A549 (cell line): ENCODE data around the gene NPTXR. TPM values are rescaled to one million over a fixed set of nuclear protein-coding genes. Genes with fewer than 3 reads are reported as not detected.

Source experiments
- ATAC-seq, 2 experiments: fragments of 200-7000 bp in 1 of 2; fragments of >200 bp in 1 of 2; cut with Nextera tagmentation in 1 of 2; cut with Tn5 transposase in 1 of 2; 3 replicates each; pipeline versions ENCODE4 v1.8.0 to v1.9.1; 2018 to 2020; ENCODE audit warnings: mild to moderate bottlenecking in 1 of 2, moderate library complexity in 1 of 2
- CTCF ChIA-PET: fragments of 300-600 bp; sonication (Branson Sonifier 250); formaldehyde crosslinking; extraction: SDS; loops from one replicate; lab custom pipeline; 2021; ENCODE audit warnings: antibody characterized with exemption, inconsistent platforms; lab: Yijun Ruan, JAX
- POLR2A ChIA-PET: fragments of 350-600 bp; formaldehyde crosslinking; extraction: SDS; loops from one replicate; lab custom pipeline; 2021; ENCODE audit warnings: antibody characterized with exemption, inconsistent platforms; lab: Yijun Ruan, JAX
- DNase-seq, 2 experiments: peaks; one replicate each; pipeline versions ENCODE4 v3.0.0 to v3.0.0-alpha.2; 2011 to 2016; ENCODE audit warnings: low read depth in 1 of 2, low spot score in 1 of 2
- FAIRE-seq: peaks from 2 replicates; lab custom pipeline; 2011; peaks lifted over from hg19 to GRCh38; lab: Jason Lieb, UNC
- H3K27ac ChIP-seq, 2 experiments: fragments of >200 bp; sonication (Bioruptor Twin); formaldehyde crosslinking; 3 replicates each; pipeline ENCODE4 v1.5.1; 2016 to 2017
- H3K4me1 ChIP-seq: fragments of >200 bp; sonication (Bioruptor Twin); formaldehyde crosslinking; 3 replicates; pipeline ENCODE4 v1.6.1; 2016
- H3K4me2 ChIP-seq: fragments of >200 bp; sonication (Bioruptor Twin); formaldehyde crosslinking; 3 replicates; pipeline ENCODE4 v1.6.1; 2016
- H3K4me3 ChIP-seq: fragments of >200 bp; sonication (Bioruptor Twin); formaldehyde crosslinking; 3 replicates; pipeline ENCODE4 v1.5.1; 2016
- H3K9me3 ChIP-seq: fragments of >200 bp; sonication (Bioruptor Twin); formaldehyde crosslinking; 3 replicates; pipeline ENCODE4 v1.6.1; 2016
- BCL3 ChIP-seq: fragments of >200 bp; sonication (Bioruptor Twin); formaldehyde crosslinking; IDR thresholded peaks from 3 replicates; pipeline ENCODE4 v1.6.1; 2016
- CBX8 ChIP-seq: fragments of 200-600 bp; sonication (generic); IDR thresholded peaks from 2 replicates; pipeline ENCODE4 v1.6.1; 2016
- CHD2 ChIP-seq: fragments of 150-350 bp; IDR thresholded peaks from 2 replicates; pipeline ENCODE4 v1.6.1; 2014; ENCODE audit warnings: low read length; ENCODE audit not compliant: partially characterized antibody
- FOSL2 ChIP-seq, 2 experiments: fragments of 450-650 bp in 1 of 2; fragments of >200 bp in 1 of 2; sonication (Bioruptor Twin) in 1 of 2; formaldehyde crosslinking; IDR thresholded peaks; 2 replicates each; pipeline versions ENCODE4 v1.5.0 to v1.6.1; 2016 to 2020; ENCODE audit warnings: mild to moderate bottlenecking in 1 of 2, moderate library complexity in 1 of 2
- HOXA7 ChIP-seq: fragments of 250-450 bp; sonication (Bioruptor Pico); IDR thresholded peaks from 2 replicates; pipeline ENCODE4 v1.5.0; 2020; ENCODE audit warnings: mild to moderate bottlenecking, moderate library complexity
- HOXB13 ChIP-seq: fragments of 250-450 bp; sonication (Bioruptor Pico); IDR thresholded peaks from 2 replicates; pipeline ENCODE4 v1.5.0; 2020; ENCODE audit warnings: low read depth, mild to moderate bottlenecking, moderate library complexity
- HOXB5 ChIP-seq: fragments of 250-450 bp; sonication (Bioruptor Pico); IDR thresholded peaks from 2 replicates; pipeline ENCODE4 v1.5.0; 2020; ENCODE audit warnings: mild to moderate bottlenecking, moderate library complexity
- JUNB ChIP-seq: fragments of >200 bp; sonication (Bioruptor Twin); formaldehyde crosslinking; IDR thresholded peaks from 2 replicates; pipeline ENCODE4 v1.6.1; 2016
- KDM5A ChIP-seq: fragments of 200-600 bp; sonication (generic); IDR thresholded peaks from 2 replicates; pipeline ENCODE4 v1.6.1; 2016; ENCODE audit warnings: antibody characterized with exemption, mild to moderate bottlenecking
- PBX3 ChIP-seq: IDR thresholded peaks from 2 replicates; pipeline ENCODE4 v1.6.1; 2012
- PHF8 ChIP-seq: fragments of 200-600 bp; sonication (generic); IDR thresholded peaks from 2 replicates; pipeline ENCODE4 v1.6.1; 2016; ENCODE audit warnings: low read depth, mild to moderate bottlenecking, antibody characterized with exemption, moderate library complexity, borderline replicate concordance
- RARB ChIP-seq: fragments of 250-450 bp; sonication (Bioruptor Pico); IDR thresholded peaks from 2 replicates; pipeline ENCODE4 v1.8.0; 2021; ENCODE audit warnings: mild to moderate bottlenecking, moderate library complexity
- REST ChIP-seq: fragments of 200-600 bp; sonication (generic); IDR thresholded peaks from 2 replicates; pipeline ENCODE4 v1.6.1; 2016; ENCODE audit warnings: antibody characterized with exemption, mild to moderate bottlenecking, moderate library complexity
- RNF2 ChIP-seq: fragments of 200-600 bp; sonication (generic); IDR thresholded peaks from 2 replicates; pipeline ENCODE4 v1.6.1; 2016; ENCODE audit warnings: low read depth, mild to moderate bottlenecking, antibody characterized with exemption, moderate library complexity, borderline replicate concordance
- TFCP2L1 ChIP-seq: fragments of 250-450 bp; sonication (Bioruptor Pico); IDR thresholded peaks from 2 replicates; pipeline ENCODE4 v1.5.0; 2021; ENCODE audit warnings: mild to moderate bottlenecking
- ZFP36 ChIP-seq: fragments of 450-650 bp; IDR thresholded peaks from 2 replicates; pipeline ENCODE4 v1.6.1; 2014; ENCODE audit warnings: borderline replicate concordance; ENCODE audit not compliant: partially characterized antibody
- ZNF302 ChIP-seq: fragments of 250-450 bp; sonication (Bioruptor Pico); IDR thresholded peaks from 2 replicates; pipeline ENCODE4 v1.9.0; 2021; ENCODE audit warnings: inconsistent platforms, mild to moderate bottlenecking, moderate library complexity
- WGBS: methylation state at CpG from one replicate; pipeline ENCODE4 v1.1.6; 2017; ENCODE audit errors: missing lambda C conversion rate; 5-methylcytosine and 5-hydroxymethylcytosine counted together
- polyA plus RNA-seq, 4 experiments: library from polyadenylated mRNA; depleted of rRNA in 3 of 4; stranded (reverse); fragments of >200 nt; fragmentation: RNase III in 1 of 4; extraction: RNeasy Plus Mini Kit Qiagen cat#74134 plus additional on column Dnase treatment in 1 of 4; gene quantifications; 2 replicates in 3 of 4; 3 replicates in 1 of 4; pipeline ENCODE4 v1.2.3, GENCODE V29; 2011 to 2017
- TF ChIP-seq, protein P1 (sequence below): fragments of 250-450 bp; sonication (Bioruptor Pico); IDR thresholded peaks from 2 replicates; pipeline ENCODE4 v1.5.0; 2020; ENCODE audit warnings: low read depth, mild to moderate bottlenecking, moderate library complexity
- TF ChIP-seq, protein P2 (sequence below): IDR thresholded peaks from 2 replicates; pipeline ENCODE4 v1.6.1; 2012
- TF ChIP-seq, protein P3 (sequence below): fragments of 250-450 bp; sonication (Bioruptor Pico); IDR thresholded peaks from 2 replicates; pipeline ENCODE4 v1.5.0; 2021; ENCODE audit warnings: mild to moderate bottlenecking, moderate library complexity, borderline replicate concordance

NPTXR gene
- polyA plus RNA-seq, 2 of the 4 experiments (the other 2 are of a cell fraction) = 3.3 to 15.3 TPM

- DNase-seq (peak; percentile 81 to 96), ATAC-seq (peak; percentile 94 to 95), FAIRE-seq (no peak)
- H3K9me3 ChIP-seq = no peaks in the 10 kb centered on the region
- ChIA-PET POLR2A (no interaction called here), CTCF (interaction anchor here (1.0 to 2.4 kb wide), 2 partner anchors 49 to 76 kb away, joined by 3 to 5 read pairs; no protein-coding TSS in a partner anchor)
- H3K4me2 ChIP-seq = peak within 1 kb of the TSS; percentile 92
- H3K4me3 ChIP-seq = peak within 1 kb of the TSS; percentile 68
- H3K4me1 ChIP-seq = peaks cover 31% of the 10 kb centered on the region
- TF ChIP-seq JUNB (no peak), ZFP36 (no peak), HOXB13 (CRISPR knock-in tag) (no peak), TFCP2L1 (no peak), KDM5A (no peak), CBX8 (no peak), BCL3 (no peak), REST (no peak), FOSL2 (IDR thresholded peaks at IDR 0.05) (no peak), FOSL2 (CRISPR knock-in tag; IDR thresholded peaks at IDR 0.05) (no peak), PBX3 (peak; percentile 88), RARB (no peak), PHF8 (peak; percentile 60; the same call in 1 of the 2 replicates), RNF2 (no peak)
- TF ChIP-seq, protein P1, sequence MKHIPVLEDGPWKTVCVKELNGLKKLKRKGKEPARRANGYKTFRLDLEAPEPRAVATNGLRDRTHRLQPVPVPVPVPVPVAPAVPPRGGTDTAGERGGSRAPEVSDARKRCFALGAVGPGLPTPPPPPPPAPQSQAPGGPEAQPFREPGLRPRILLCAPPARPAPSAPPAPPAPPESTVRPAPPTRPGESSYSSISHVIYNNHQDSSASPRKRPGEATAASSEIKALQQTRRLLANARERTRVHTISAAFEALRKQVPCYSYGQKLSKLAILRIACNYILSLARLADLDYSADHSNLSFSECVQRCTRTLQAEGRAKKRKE (CRISPR knock-in tag) = no peak
- TF ChIP-seq, protein P2, sequence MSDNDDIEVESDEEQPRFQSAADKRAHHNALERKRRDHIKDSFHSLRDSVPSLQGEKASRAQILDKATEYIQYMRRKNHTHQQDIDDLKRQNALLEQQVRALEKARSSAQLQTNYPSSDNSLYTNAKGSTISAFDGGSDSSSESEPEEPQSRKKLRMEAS = 0 out of 2 replicates have a peak, but pooled peaks have one; percentile 26
- 0% methylated on average over 7 of the region's 47 CpGs for WGBS
- H3K27ac ChIP-seq = peak within 1 kb of the TSS; percentile 76 to 92
Observed at GRCh38 chr22:38793721-38794466, 49.9 kb downstream of the NPTXR start, which contains the start of gene DNAL4. Gene DNAL4, minus strand, starts transcription at chr22:38794143. Its CDS starts 11,412 bp downstream, at chr22:38782731.

- no peaks in the 10 kb centered on the region for H3K9me3 ChIP-seq
- FAIRE-seq = no peak
- ChIA-PET CTCF (interaction anchor here (2.4 kb wide), 1 partner anchor 50 kb away, joined by 5 read pairs; no protein-coding TSS in a partner anchor), POLR2A (no interaction called here)
- no peak for DNase-seq
- H3K4me1 ChIP-seq = peaks cover 37% of the 10 kb centered on the region
- peak overlapping the region; percentile 92 for H3K4me2 ChIP-seq
- 22% methylated on average over 8 of the region's 9 CpGs for WGBS
- H3K27ac ChIP-seq = peak overlapping the region; percentile 76 to 92
- H3K4me3 ChIP-seq = peak overlapping the region; percentile 68
- no peak for ATAC-seq
- TF ChIP-seq, protein P3, sequence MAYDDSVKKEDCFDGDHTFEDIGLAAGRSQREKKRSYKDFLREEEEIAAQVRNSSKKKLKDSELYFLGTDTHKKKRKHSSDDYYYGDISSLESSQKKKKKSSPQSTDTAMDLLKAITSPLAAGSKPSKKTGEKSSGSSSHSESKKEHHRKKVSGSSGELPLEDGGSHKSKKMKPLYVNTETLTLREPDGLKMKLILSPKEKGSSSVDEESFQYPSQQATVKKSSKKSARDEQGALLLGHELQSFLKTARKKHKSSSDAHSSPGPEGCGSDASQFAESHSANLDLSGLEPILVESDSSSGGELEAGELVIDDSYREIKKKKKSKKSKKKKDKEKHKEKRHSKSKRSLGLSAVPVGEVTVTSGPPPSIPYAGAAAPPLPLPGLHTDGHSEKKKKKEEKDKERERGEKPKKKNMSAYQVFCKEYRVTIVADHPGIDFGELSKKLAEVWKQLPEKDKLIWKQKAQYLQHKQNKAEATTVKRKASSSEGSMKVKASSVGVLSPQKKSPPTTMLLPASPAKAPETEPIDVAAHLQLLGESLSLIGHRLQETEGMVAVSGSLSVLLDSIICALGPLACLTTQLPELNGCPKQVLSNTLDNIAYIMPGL = no peak
- no peak for TF ChIP-seq HOXA7
- TF ChIP-seq HOXB5 (CRISPR knock-in tag) = no peak
- TF ChIP-seq REST = no peak
- no peak for TF ChIP-seq ZNF302
- no peak for TF ChIP-seq BCL3
- no peak for TF ChIP-seq CHD2
Observed at GRCh38 chr22:38793317-38793716, 50.5 kb downstream of the NPTXR start.
